ENCODE data around the gene CLMP.

GRCh38 chr11:123148965-123149364 is 46.1 kb downstream of the CLMP start:
- no peak for TF ChIP-seq CTCF (conservative IDR thresholded peaks at IDR 0.05)
- no peak for TF ChIP-seq EZH2 (IDR thresholded peaks at IDR 0.05; ENCODE audit: low read depth)
